HG03103 (cell line): ENCODE results near the gene DIP2C.
"Not testable (repeated sequence)": the region's sequence is repeated elsewhere in the genome, so short reads cannot be mapped to it uniquely, and the experiment has no call there.

Experiments used
- ATAC-seq: cut with Tn5 transposase; IDR thresholded peaks from one replicate; pipeline ENCODE4 v1.9.1; 2021; ENCODE audit warnings: low read depth; ENCODE audit not compliant: unreplicated experiment

Gene DIP2C

GRCh38 chr10:306675-307185 is 382.7 kb downstream of the DIP2C start:
- ATAC-seq = no peak

- no peak for ATAC-seq
These were observed 383.3 kb downstream of the DIP2C start for GRCh38 chr10:306007-306674.

- no peak for ATAC-seq
These were observed 384.4 kb downstream of the DIP2C start for GRCh38 chr10:305034-305433.

- ATAC-seq = no peak
These were observed 387.9 kb downstream of the DIP2C start for GRCh38 chr10:301536-301935.

- ATAC-seq = not testable (repeated sequence)
These were observed 388.9 kb downstream of the DIP2C start for GRCh38 chr10:300580-300979.

- peak; percentile 62 for ATAC-seq
These were observed 389.5 kb downstream of the DIP2C start for GRCh38 chr10:299969-300368.

- ATAC-seq = peak; percentile 44
These were observed 390.0 kb downstream of the DIP2C start for GRCh38 chr10:299512-299911.

GRCh38 chr10:298033-298432 is 391.4 kb downstream of the DIP2C start:
- no peak for ATAC-seq

GRCh38 chr10:297567-297966 is 391.9 kb downstream of the DIP2C start:
- no peak for ATAC-seq

- no peak for ATAC-seq
These were observed 395.8 kb downstream of the DIP2C start for GRCh38 chr10:293636-294035.

- ATAC-seq = no peak
These were observed 399.3 kb downstream of the DIP2C start for GRCh38 chr10:290026-290725.

GRCh38 chr10:289581-289980 is 399.9 kb downstream of the DIP2C start:
- ATAC-seq = no peak

- no peak for ATAC-seq
These were observed 400.9 kb downstream of the DIP2C start for GRCh38 chr10:288316-289200.

- ATAC-seq = no peak
These were observed 401.7 kb downstream of the DIP2C start for GRCh38 chr10:287814-288213.

- no peak for ATAC-seq
These were observed 402.3 kb downstream of the DIP2C start for GRCh38 chr10:287026-287709.

- no peak for ATAC-seq
These were observed 404.3 kb downstream of the DIP2C start for GRCh38 chr10:285216-285615.

- ATAC-seq = peak; percentile 76
These were observed 405.5 kb downstream of the DIP2C start for GRCh38 chr10:283916-284356.

- no peak for ATAC-seq
These were observed 406.4 kb downstream of the DIP2C start for GRCh38 chr10:283140-283479.

- no peak for ATAC-seq
These were observed 407.0 kb downstream of the DIP2C start for GRCh38 chr10:282294-283139.

- ATAC-seq = no peak
These were observed 409.8 kb downstream of the DIP2C start for GRCh38 chr10:279655-280054.
